Endothelial cell (in vitro differentiated cells): ENCODE data around the gene OCEL1. TPM values are rescaled to one million over a fixed set of nuclear protein-coding genes. Genes with fewer than 3 reads are reported as not detected.
"Not testable (repeated sequence)": the region's sequence is repeated elsewhere in the genome, so short reads cannot be mapped to it uniquely, and the experiment has no call there.

Experiments used
- DNase-seq: peaks from one replicate; pipeline ENCODE4 v3.0.0; 2021; ENCODE audit warnings: low spot score
- H3K27ac Mint-ChIP-seq: one replicate; pipeline ENCODE4 v1.8.0; 2021; ENCODE audit warnings: mixed read lengths, inconsistent platforms; ENCODE audit not compliant: unreplicated experiment
- H3K27me3 Mint-ChIP-seq: one replicate; pipeline ENCODE4 v1.8.0; 2021; ENCODE audit warnings: mild to moderate bottlenecking, moderate library complexity, mixed read lengths, inconsistent platforms; ENCODE audit not compliant: unreplicated experiment
- H3K36me3 Mint-ChIP-seq: one replicate; pipeline ENCODE4 v1.8.0; 2021; ENCODE audit warnings: mild to moderate bottlenecking, low read depth, mixed read lengths, inconsistent platforms; ENCODE audit not compliant: unreplicated experiment
- H3K4me1 Mint-ChIP-seq: one replicate; pipeline ENCODE4 v1.8.0; 2021; ENCODE audit warnings: mild to moderate bottlenecking, mixed read lengths, inconsistent platforms; ENCODE audit not compliant: unreplicated experiment
- H3K4me3 Mint-ChIP-seq: one replicate; pipeline ENCODE4 v1.8.0; 2021; ENCODE audit warnings: mild to moderate bottlenecking, mixed read lengths, inconsistent platforms; ENCODE audit not compliant: unreplicated experiment
- H3K9me3 Mint-ChIP-seq: one replicate; pipeline ENCODE4 v1.8.0; 2021; ENCODE audit warnings: mixed read lengths, inconsistent platforms; ENCODE audit not compliant: unreplicated experiment
- total RNA-seq: library from RNA; stranded (reverse); fragmentation: NEBNext Ultra II Directional; extraction: Animal tissue kit (Norgen Biotek cat#: 25700); gene quantifications from one replicate; pipeline ENCODE4 v1.2.1, GENCODE V29; 2021; ENCODE audit not compliant: unreplicated experiment
- TF ChIP-seq, protein P1 (sequence below): fragments of 200-600 bp; sonication (generic); IDR thresholded peaks from one replicate; pipeline ENCODE4 v1.5.0; 2021; ENCODE audit warnings: antibody characterized with exemption; ENCODE audit not compliant: unreplicated experiment

OCEL1 gene
- total RNA-seq, 1 donor from 2014 or later, result 16.5 TPM

GRCh38 chr19:17183858-17184321 is 42.1 kb upstream of the OCEL1 start:
- peaks cover 32% of the 10 kb centered on the region for H3K36me3 Mint-ChIP-seq

DNA sequence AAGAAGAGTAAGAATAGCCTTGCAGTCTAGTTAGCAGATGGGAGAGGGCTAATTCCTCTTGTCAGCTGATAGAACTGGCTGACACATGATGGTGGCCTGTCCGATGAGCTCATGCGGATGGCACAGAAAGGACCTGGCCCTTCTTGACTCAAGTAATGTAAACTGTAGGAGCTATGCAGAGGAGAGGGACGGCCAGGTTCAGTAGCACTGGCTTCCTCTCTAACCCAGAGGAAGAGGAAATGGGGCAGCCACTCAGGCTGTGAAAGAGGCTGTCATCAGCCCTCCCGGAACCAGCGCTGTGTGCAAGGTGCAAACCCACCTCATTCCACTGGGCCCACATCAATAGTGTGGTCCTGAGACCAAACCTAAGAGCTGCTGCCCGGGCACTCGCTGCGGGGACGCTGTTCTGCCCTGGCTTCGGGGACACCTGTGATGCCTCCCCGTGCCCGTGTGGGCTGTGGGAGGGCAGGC is 41.6 kb upstream of the OCEL1 start:
- Mint-ChIP-seq H3K4me3 (no peak overlapping the region), H3K36me3 (peaks cover 32% of the 10 kb centered on the region), H3K27ac (no peak overlapping the region), H3K9me3 (no peaks in the 10 kb centered on the region), H3K27me3 (peaks cover 5% of the 10 kb centered on the region), H3K4me1 (peaks cover 8% of the 10 kb centered on the region)
- TF ChIP-seq, protein P1, sequence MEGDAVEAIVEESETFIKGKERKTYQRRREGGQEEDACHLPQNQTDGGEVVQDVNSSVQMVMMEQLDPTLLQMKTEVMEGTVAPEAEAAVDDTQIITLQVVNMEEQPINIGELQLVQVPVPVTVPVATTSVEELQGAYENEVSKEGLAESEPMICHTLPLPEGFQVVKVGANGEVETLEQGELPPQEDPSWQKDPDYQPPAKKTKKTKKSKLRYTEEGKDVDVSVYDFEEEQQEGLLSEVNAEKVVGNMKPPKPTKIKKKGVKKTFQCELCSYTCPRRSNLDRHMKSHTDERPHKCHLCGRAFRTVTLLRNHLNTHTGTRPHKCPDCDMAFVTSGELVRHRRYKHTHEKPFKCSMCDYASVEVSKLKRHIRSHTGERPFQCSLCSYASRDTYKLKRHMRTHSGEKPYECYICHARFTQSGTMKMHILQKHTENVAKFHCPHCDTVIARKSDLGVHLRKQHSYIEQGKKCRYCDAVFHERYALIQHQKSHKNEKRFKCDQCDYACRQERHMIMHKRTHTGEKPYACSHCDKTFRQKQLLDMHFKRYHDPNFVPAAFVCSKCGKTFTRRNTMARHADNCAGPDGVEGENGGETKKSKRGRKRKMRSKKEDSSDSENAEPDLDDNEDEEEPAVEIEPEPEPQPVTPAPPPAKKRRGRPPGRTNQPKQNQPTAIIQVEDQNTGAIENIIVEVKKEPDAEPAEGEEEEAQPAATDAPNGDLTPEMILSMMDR, result no peak
- no peak for DNase-seq

More at GRCh38 chr19:17183858-17184321, 42.1 kb upstream of the OCEL1 start:
- Mint-ChIP-seq H3K27ac (no peak overlapping the region), H3K4me3 (peak overlapping the region; percentile 11), H3K9me3 (no peaks in the 10 kb centered on the region), H3K4me1 (peaks cover 8% of the 10 kb centered on the region), H3K27me3 (peaks cover 5% of the 10 kb centered on the region)
- DNase-seq, result no peak
- TF ChIP-seq, protein P1, result no peak

- Mint-ChIP-seq H3K4me3 (no peak overlapping the region), H3K27ac (no peak overlapping the region), H3K9me3 (no peaks in the 10 kb centered on the region), H3K4me1 (peaks cover 8% of the 10 kb centered on the region), H3K27me3 (peaks cover 5% of the 10 kb centered on the region), H3K36me3 (peaks cover 32% of the 10 kb centered on the region)
- TF ChIP-seq, protein P1, result no peak
- DNase-seq, result no peak
These were observed 40.4 kb upstream of the OCEL1 start for GRCh38 chr19:17185590-17185989.

DNA sequence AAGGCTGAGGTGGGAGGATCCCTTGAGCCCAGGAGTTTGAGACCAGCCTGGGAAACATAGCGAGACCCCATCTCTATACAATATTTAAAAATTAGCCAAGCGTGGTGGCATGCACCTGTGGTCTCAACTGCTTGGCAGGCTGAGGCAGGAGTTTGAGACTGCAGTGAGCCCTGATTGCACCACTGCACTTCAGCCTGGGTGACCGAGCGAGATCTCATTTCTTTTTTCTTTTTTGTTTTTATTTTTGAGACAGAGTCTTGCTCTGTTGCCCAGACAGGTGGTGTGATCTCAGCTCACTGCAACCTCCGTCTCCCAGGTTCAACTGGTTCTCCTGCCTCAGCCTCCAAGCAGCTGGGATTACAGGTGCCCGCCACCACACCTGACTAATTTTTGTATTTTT is 34.3 kb upstream of the OCEL1 start:
- not testable (repeated sequence) for DNase-seq, H3K27ac Mint-ChIP-seq, H3K4me1 Mint-ChIP-seq, H3K27me3 Mint-ChIP-seq, H3K9me3 Mint-ChIP-seq, H3K4me3 Mint-ChIP-seq
- H3K36me3 Mint-ChIP-seq, result peaks cover 27% of the 10 kb centered on the region

- Mint-ChIP-seq H3K27me3 (peaks cover 8% of the 10 kb centered on the region), H3K27ac (no peak overlapping the region), H3K4me3 (no peak overlapping the region), H3K36me3 (peaks cover 31% of the 10 kb centered on the region), H3K4me1 (no peaks in the 10 kb centered on the region), H3K9me3 (no peaks in the 10 kb centered on the region)
- no peak for DNase-seq
- TF ChIP-seq, protein P1, result no peak
These were observed 33.3 kb upstream of the OCEL1 start for GRCh38 chr19:17192751-17193150.
